GM19397 (cell line): Measurements from ENCODE around the gene NEXN.
"Not testable (repeated sequence)": the region's sequence is repeated elsewhere in the genome, so short reads cannot be mapped to it uniquely, and the experiment has no call there.

Source experiments
- ATAC-seq: cut with Tn5 transposase; IDR thresholded peaks from one replicate; pipeline ENCODE4 v1.9.1; 2021; ENCODE audit warnings: mild to moderate bottlenecking, moderate library complexity; ENCODE audit not compliant: unreplicated experiment

Gene NEXN

DNA sequence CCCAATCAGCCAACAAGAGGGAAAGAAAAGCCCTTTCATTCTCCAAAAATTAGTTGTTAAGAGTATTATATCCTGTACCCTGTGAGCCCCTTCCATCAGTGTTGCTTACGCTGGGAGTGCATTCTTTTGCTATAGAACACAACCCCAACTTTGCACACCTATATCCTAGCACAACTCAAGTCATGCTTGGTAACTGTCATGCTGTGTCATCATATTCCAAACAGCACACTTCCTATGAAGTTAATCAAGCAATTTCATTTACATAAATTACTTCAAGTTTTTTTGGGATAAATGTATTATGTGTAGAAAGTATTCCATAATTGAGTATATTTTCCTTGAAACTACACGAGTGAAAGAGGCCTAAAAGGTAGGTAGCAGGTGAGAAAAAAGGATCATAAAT, 70.4 kb downstream of the NEXN start:
- no peak for ATAC-seq

DNA sequence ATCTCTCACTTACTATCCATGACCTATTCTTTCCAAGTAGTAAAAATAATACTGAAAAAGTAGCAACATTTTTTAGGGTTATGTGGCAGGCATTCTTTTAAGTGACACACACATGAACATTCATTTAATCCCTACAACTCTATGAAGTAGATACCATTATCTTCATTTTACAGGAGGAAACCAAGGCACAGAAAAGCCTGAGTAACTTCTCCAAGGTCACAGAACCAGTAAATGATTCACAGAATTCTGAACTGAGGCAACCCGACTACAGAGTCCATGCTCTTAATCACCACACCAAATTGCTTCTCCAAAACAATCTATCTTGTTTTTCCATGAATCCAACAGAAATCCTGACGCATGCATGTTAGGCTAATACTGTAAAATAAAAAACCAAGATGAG, 73.0 kb downstream of the NEXN start:
- ATAC-seq: no peak

DNA sequence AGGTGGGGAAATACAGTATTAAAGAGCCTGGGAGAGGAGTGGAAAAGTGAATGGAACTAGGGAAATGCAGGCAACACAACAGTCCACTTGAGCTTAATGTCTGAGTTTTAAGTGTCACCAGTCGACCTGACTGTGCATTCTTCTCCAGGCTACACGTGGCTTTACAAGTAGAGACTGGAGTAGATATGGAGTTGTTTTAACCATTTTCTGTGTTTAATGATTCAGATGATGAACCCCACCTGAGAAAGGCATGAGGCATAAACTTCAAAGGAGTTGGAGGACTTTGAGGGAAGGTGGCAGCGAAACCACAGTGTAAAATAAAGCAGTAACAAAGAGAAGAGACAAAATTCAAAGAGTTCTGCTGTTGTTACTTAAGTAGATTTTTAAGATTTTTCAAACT, 77.9 kb downstream of the NEXN start:
- no peak for ATAC-seq

DNA sequence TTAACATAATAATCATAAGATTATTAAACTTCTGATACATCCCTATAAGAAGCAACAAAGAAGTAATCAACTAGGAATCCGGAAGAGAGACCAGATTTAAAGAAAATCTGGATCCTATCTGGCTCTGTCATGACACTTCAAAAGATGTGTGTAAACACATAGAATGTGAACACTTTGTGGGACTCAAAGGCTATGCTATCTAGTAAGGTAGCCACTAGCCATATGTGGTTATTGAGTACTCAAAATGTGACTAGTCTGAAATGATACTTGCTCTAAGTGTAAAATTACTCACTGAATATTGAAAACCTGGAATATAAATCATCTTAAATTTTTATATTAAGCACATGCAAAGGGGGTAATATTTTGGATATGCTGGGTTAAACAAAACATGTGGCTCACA, 81.8 kb downstream of the NEXN start:
- no peak for ATAC-seq

DNA sequence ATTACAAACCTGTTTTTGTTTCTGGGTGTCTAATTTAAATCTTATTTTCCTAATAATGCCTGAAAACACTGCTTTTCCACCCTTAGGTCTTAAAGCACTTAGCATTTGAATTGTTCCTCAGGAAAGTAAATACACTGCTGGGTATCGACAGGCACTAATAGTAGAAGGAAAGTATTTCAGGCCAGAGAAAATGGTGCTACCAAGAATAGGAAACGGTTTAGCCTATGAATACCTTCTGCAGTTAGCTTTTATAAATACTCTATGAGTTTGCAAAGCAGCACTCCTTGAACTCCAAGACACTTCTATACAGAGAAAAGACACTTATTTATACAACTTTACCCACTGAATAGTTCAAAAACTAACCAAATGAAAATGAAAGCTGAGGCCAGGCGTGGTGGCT, 83.7 kb downstream of the NEXN start:
- no peak for ATAC-seq

DNA sequence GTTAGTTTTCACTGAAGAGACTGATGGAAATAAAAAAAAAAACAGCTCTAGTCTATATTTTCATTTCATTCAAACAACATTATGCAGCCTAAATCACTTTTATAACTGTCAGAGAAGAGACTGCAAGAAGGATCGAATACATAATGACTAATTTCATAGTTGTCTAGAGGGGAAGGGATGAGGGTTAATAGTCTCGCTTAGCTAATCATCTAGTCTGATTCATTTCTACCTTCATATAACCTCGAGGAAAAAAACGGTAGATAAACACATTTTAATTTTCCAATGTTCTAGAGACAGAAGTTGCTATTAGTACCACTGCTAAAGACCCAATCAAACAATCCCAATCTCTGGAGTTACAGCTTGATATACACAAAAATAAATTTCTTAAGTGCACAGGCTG, 87.0 kb downstream of the NEXN start:
- no peak for ATAC-seq

DNA sequence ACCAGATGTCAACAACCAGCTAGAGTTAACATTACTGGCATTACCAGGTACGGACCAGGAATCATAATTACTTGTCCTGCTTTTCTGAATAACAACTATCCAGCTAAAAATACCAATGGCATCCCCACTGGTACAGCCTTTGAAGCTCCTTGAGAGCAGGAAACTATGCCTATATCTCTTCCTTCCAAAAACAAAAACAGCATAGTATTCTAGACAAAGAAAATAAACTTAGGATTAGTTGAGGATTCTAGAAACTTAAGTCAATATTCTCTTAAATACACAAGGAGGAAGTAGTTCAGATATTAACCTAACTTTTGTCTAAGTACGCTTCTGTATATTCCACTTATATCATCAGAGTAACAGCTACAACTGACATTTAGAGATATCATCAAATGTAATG, 87.5 kb downstream of the NEXN start:
- no peak for ATAC-seq

DNA sequence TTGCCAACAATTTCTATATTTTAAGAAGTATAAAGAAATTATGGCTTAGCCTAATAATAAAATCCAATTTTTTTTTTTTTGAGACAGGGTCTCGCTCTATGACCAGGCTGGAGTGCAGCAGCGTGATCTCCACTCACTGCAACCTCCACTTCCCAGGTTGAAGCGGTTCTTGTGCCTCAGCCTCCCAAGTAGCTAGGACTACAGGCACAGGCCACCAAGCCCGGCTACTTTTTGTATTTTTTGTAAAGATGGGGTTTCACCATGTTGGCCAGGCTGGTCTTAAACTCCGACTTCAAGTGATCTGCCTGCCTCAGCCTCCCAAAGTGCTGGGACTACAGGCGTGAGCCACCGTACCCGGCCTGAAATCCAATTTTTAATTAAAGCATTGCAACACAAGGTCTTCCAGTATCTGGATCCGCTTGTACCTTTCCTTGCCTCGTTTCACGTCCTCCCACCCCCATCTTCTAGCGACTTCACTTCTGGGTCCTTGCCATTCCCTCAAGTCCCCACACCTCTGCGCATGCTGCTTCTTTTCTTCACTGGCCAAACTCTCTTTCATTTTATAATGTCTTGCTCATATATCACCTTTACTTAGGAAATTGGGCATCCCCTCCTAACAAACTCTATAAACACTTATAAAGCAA, 88.1 kb downstream of the NEXN start:
- ATAC-seq: no peak

DNA sequence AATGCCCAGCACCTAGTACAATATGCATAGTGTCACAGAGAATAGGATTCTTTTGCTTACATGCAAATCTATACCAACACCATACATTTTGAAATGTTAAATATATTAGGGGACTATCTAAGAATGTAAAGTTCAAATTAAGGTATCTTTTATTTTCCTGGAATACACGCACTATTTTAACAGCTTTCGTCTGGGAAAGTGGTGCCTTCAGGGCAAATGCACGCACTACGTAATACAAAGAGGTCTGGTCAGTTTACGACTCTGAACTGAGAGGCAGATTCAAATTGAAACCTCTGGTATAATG, 89.5 kb downstream of the NEXN start:
- ATAC-seq: peak; percentile 0

DNA sequence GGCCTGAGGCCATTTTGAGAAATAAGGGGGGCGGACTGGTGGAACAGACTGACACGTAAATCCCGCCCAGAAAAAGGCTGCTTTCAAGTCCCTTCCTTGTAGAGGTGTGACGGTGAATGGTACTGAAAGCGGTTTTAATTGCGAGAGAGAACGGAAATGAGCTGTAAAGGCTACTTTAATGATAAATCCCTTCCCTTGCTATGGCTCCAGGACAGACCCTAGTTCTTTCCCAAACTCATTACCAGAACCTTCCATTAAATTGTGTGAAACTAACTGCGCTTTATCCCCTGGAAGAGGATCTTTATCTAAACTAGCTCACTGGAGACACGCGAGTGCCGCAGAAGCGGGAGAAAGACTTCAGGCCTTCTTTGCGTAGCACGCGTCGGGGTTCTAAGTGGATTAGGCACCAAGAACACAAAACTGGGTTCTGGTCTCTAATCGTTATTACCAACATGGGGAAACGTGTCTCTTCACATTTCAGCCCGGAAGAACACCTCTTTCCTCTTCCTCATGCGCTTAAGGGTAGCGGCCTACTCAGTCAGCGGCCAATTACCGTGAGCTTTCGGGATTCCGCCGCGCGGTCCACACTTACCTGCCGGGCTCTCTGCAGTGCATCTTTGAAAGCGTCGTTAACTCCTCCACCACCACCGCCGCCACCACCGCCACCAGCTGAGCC, 90.0 kb downstream of the NEXN start:
- peak; percentile 56 for ATAC-seq

DNA sequence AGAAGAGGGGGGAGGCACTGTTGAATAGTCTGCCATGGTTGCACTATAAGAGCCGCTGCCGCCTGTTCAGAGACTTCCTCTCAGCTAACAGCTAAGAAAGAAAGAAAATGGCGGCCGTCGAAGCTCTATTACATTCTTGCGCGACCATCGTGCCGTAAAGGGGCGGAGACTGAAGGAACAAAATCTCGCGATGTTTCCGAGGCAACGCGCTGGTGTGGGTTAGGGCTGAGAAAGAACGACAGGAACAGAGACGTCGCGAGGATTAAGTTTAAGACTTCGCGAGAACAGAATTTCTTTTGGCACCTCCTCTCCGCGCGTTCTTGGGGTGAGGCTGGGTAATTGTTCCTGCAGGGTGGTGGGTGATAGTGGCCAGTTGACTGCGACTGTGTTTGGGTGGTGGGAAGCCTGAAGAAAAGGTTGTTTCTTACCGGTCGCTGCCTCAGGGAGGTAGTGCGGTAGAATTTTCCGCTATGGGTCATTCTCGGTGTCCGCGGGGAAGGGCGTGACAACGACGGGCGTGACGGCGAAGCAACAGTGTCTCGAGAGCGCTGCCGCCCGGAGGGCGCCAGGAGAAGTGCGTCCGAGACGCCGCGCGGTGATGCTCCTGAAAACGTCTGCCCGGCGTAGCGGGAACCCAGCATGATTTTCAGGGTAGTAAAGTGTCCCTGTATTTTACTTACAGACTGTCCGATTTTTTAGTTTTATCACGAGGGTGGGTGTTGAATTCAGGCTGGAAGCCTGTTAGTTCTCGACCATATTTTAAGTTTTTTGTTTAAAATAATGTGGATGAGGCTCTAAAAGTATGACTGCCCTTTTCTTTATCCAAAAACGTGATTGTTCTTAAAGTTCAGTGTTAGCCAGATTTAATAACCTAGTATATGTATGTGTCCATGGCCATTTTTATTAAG, 90.8 kb downstream of the NEXN start, which contains the start of gene FUBP1:
TSS of gene FUBP1 (minus strand) at position 104 of the 908 bp plus-strand sequence. CDS start at position 36, 68 bp downstream.
- peak; percentile 80 for ATAC-seq

DNA sequence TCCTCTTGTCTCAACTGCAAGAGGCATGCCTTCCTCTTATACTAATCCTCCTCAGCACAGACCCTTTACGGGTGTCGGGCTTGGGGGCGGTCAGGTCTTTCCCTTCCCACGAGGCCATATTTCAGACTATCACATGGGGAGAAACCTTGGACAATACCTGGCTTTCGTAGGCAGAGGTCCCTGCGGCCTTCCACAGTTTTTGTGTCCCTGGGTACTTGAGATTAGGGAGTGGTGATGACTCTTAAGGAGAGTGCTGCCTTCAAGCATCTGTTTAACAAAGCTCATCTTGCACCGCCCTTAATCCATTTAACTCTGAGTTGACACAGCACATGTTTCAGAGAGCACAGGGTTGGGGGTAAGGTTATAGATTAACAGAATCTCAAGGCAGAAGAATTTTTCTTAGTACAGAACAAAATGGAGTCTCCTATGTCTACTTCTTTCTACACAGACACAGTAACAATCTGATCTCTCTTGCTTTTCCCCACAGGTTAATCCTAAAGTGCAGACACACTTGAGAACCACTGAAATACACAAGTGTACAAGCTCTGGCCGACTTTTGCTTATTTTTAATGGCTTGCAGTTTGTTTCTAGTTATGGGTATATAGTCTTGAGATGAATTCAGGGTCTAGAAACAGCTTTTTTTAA, 95.0 kb downstream of the NEXN start:
- ATAC-seq: not testable (repeated sequence)

DNA sequence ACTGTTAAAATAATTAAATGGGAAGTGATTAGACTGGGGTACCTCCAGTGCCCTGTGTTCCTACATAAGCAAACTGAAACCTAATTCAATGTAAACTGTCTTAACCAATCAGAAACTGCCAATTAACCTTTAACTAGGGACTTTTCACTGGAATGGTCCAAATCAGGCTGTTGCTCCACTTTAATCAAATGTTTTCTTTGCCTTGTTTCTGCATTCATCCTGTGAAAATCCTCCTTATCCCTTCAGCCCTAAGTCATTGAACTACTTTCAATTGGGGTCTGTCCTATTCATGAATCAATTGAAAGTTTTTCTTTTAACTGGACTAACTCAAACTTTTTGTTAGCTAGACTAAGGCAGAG, 95.6 kb downstream of the NEXN start:
- no peak for ATAC-seq

DNA sequence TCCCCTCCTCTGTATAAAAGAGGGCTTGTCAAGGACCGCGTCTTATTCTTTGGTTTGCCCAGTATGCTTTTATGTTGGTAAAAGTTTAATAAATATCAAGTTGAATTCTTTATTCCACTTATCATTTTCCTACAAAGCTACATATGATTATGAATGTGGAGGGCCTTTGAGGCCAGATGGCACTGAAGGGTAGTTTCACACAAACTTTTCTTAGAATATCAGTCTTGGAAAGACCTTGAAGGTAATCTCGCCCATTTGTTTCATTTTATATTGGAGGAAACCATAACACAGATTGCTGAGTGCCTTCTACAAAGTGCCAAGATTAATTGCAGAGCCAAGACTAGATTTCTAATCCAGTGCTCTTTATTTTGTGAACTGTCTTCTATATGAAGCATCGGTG, 96.2 kb downstream of the NEXN start:
- no peak for ATAC-seq

DNA sequence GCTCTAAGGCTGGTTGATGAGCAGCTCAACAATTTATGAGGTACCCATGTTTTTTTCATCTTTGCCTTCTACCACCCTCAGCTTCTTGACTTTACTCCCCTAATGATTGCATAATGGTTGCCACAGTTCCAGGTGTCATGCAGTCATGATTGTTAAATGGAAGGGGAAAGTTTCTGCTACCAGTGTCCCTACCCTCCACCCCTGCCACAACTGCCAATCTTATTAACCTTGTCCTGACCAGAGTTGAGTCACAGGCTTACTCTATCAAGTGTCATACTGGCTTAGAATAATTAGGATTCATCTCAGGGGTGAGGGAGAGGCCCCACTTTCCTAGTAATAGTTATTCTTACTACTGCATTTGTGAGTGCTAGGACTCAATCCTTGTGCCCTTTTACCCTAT, 98.4 kb downstream of the NEXN start:
- ATAC-seq: no peak

DNA sequence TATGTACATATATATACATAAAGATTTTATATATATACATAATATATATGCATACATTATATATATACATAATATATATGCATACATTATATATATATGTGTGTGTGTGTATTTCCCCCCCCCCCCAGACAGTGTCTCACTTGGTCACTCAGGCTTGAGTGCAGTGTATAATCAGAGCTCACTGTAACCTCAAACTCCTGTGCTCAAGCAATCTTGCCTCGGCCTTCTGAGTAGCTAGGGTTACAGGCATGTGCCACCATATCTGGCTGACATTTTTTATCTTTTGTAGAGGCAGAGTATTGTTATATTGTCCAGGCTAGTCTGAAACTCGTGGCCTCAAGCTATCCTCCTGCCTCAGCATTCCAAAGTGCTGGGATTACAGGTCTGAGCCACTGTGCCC, 99.5 kb downstream of the NEXN start:
- ATAC-seq: no peak

DNA sequence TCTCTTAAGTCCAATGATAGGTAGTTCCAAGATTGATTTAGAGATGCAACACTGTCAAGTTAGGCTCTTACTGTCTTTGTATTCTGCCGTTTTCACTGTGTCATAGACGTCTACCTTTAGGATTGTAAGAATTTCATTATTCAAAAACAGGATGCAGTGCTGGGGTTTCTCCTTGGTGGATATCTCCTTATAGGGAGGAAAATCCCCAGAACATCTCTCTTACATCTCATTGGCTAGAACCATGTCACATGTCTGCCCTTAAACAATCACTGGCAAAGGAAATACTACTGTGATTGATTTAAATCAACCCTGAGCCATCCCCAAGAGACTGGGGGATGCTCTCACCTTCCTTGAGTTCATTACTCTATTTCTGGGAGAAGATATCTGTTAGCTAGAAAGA, 101.3 kb downstream of the NEXN start:
- no peak for ATAC-seq

DNA sequence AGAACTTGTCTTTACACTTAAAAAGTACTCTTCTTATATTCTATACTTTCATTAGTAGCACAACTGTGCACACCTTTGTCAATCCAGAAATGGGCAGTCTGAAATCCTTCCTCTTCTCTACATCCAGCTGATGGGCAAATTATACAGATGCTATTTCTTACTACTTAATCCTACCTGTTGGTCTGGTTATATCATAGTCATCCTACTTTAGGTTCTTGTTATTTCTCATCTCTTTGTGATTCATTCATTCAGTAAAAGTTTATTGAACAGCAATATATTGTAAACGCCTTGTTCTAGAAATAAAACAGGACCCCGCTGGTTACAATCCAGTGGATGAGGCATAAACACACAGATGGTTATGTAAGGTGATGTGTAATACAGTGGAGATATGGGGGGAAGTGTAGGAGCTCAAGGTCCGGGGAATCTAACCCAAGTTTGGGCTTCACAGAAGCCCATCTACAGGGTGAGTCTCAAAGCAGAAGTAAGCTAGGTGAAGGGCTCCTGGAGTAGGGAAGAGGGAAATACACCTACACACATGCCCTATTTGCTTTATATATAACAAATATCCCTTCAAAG, 102.3 kb downstream of the NEXN start:
- ATAC-seq: no peak

DNA sequence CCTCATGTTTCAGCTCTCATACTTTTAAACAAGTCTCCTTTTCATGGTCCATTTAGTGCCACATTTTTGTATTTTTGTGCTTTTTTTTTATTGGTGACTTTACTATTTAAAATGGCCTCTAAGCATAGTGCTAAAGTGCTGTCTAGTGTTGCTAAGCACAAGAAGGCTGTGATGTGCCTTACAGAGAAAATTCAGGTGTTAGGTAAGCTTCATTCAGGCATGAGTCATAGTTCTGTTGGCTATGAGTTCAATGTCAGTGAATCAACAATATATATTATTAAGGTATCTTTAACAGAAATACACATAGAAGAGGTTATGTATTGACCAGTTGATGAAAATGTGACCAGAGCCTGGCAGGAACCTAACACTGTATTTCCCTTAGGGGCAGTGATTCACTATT, 103.2 kb downstream of the NEXN start:
- ATAC-seq: no peak
